Measurements from ENCODE around the gene PLB1.
A peak's percentile ranks its signal among the peaks of the same experiment; 100 is the strongest.
"Not testable (repeated sequence)": the region's sequence is repeated elsewhere in the genome, so short reads cannot be mapped to it uniquely, and the experiment has no call there.

Gene PLB1

GRCh38 chr2:28649481-28650265 is 153.8 kb downstream of the PLB1 start:
- DNase-seq = peak; percentile 71

- DNase-seq = no peak
These were observed 154.4 kb downstream of the PLB1 start for GRCh38 chr2:28650266-28650584.

- peak; percentile 71 for DNase-seq
These were observed 156.4 kb downstream of the PLB1 start for GRCh38 chr2:28652217-28652616.

GRCh38 chr2:28653892-28654662 is 158.2 kb downstream of the PLB1 start:
- DNase-seq = peak; percentile 20

GRCh38 chr2:28654663-28655320 is 158.9 kb downstream of the PLB1 start:
- DNase-seq = no peak

DNA sequence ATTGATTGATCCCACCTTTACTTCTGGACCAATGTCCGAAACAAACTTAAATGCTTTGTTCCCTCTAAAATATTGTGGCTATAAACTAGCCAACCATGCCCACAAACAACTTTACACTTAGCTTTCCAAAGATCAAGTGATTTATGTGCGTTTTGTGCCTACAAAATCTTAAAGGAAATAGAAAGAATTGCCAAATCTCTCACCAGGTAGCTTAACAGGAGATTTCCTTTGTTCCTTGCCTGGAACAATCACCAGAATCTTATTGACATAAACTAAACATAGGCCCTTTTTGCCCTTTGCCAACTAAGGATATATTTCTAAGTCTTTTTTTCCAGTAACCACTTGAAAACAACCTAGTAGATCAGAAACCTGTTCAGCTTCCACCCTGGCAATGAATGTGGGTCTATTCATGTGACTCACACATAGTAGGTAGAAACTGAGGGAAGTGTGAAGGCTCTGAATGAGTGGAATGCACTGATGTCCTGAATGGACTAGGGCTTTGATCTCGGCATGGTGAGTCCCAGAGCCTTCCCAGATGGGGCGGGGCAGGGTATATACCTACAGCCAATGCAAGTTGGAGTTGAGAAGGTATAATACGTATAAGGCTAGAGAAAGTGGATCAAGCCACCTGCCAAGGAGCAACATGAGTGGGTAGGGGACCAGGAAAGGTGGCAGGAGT is 161.2 kb downstream of the PLB1 start:
- DNase-seq = no peak

DNA sequence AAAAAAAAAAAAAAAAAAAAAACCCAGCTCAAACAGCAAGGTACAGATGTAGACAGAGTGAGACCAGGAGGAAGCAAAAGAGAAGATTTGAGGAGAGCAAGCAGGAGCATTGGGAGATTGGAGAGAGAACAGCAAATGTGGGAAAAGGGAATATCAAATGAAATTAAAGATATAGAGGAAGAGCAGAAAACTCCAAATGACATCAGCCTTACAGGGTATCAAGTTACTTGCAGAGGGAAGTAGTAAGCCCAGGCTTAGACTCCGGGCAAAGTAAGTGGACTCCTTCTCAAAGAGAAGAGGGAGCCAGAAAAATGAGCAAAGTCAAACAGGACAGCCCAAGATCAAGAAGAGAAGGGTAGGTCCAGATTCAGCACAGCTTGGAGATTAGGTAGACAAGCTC is 162.5 kb downstream of the PLB1 start:
- peak; percentile 69 for DNase-seq

- no peak for DNase-seq
These were observed 163.3 kb downstream of the PLB1 start for GRCh38 chr2:28659127-28659526.

DNA sequence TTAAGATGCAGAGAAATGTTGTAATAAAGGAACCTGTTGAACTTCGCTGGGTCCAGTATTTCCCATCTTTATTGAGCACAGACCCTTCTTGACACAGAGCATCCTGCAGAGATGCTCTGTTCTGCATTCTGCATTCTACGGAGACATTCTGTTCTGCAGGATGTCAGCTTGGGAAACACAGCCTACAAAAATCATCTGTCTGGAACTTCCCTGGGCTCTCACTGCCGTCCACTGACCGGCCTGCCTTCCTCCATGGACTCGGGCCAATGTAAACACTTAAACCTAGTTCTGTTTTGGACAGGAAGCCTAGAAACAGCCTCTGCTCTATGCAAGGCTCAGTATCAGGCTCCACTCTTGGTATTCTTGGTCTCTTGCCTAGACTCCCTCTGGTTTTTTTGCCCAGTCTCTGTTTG is 165.7 kb downstream of the PLB1 start:
- peak; percentile 90 for DNase-seq

DNA sequence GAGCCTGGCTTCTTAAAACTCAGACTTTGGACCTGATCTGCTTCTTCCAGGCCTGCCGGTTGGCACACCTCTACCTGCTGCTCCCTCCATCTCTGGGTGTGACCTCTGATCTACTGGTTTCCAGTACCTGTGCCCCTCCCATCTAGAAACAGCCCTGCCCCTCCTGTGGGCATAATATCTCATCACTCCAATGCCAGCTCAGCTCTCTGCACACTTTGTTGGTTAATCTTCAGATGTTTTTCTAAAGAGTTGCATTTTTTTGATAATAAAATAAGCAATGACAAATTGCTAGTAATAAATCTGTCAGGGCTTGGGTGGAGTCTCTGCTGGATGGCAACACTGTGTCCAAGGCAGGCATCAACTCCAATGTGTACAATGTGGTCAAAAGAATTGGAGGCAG is 166.2 kb downstream of the PLB1 start:
- DNase-seq = peak; percentile 22

GRCh38 chr2:28662468-28663181 is 166.8 kb downstream of the PLB1 start:
- DNase-seq = peak; percentile 74

GRCh38 chr2:28663359-28663758 is 167.5 kb downstream of the PLB1 start:
- DNase-seq = peak; percentile 75

- peak; percentile 13 for DNase-seq
These were observed 168.4 kb downstream of the PLB1 start for GRCh38 chr2:28664120-28664842.

DNA sequence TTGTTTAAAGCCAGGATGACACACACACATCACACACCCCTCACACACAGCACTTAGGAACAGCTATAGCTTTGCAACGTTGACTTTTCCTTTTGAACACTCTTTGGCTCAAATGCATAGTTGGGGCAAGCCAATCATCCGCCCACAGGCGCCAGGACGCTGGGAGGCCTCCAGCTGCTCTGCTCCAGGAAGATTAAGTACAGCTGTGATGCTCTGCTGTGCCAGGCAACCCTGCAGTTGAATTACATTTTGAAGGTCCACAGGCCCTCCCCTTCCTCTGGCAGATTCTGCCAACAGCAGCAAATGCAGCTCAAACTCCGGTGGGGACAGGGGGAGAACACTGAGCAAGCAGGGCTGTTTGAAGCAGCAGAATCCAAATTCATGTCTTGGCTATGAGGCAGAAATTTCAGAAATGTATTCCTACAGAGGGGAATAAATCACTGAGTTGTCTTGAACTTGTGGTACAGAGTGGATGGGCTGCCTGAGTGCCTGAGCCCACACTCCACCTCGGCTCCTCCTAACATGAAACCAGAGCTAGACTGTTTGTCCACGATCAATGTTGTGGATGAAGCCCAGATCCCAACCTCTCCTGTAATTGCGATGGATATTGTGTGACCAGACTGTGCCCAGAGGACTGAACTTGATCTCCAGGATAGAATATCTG is 169.3 kb downstream of the PLB1 start:
- DNase-seq = peak; percentile 77

DNA sequence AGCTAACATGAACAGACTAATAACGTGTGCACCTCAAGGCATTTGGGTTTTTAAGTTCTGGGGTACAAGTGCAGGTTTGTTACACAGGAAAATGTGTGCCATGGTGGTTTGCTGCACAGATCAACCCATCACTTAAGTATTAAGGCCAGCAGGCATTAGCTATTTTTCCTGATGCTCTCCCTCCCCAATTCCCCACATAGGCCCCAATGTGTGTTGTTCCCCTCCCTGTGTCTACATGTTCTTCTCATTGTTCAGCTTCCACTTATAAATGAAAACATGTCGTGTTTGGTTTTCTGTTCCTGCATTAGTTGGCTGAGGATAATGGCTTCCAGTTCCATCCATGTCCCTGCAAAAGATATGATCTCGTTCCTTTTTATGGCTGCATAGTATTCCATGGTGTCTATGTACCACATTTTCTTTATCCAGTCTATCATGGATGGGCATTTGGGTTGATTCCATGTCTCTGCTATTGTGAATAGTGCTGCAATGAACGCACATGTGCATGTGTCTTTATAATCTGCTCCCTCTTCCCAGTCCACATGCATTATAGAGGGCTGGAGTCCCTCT is 170.0 kb downstream of the PLB1 start:
- DNase-seq = not testable (repeated sequence)

DNA sequence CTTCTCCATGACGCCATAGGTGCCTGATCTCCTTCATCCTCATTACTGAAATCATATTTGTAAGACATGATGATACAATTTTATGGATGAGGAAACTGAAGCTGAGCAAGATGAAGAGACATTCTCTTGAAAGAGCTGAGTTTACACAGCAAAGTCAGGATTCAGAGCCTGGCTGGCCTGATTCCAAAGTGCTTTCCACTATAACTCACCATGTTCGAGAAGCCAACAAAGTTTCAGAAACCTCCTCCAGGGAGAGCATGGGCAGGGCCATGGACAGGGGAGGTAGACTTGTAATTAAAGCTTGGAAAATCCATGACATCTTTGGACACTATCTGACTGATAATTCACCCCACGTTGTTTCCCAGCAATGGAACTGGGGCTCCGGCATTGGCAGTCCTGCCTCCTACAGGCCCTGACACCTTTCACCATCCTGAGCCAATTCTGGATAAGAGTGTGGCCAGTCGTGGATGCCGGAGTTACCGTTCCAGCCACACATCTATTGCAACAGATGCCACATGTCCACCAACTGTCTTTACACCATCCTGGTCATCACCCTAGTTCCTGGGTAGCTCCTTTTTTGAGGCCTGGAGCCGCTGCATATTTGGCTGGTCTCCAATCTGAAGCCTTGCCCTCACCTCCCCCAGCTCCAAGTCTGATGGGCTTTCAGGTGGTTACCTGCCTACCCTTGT is 170.8 kb downstream of the PLB1 start:
- no peak for DNase-seq

- no peak for DNase-seq
These were observed 171.4 kb downstream of the PLB1 start for GRCh38 chr2:28667261-28667660.

GRCh38 chr2:28668106-28668814 is 172.4 kb downstream of the PLB1 start:
- DNase-seq = no peak

GRCh38 chr2:28668880-28669279 is 173.0 kb downstream of the PLB1 start:
- no peak for DNase-seq

DNA sequence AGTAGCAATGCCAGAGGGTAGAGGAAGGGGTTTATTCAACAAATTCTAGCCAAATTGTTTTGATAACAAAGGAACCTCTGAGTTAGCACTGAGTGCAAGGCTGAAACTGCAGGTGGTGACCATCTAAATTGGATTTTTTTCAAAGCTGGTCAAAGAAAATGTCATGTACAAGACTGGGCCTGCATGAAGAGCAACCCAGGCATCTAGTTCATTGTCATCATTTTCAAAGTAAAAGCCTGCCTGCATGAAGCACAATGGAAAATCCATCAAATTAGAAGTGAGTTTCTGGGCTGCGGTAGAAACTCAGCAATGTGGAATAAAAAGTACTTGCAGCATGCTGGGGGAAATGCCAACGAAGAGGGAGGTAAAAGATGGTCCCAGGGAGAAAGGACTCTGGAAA is 175.0 kb downstream of the PLB1 start:
- DNase-seq = no peak

Measured in HCEC 1CT (cell line).